Astrocyte (in vitro differentiated cells and primary cell): Measurements from ENCODE around the gene CLEC2A. TPM values are rescaled to one million over a fixed set of nuclear protein-coding genes. Genes with fewer than 3 reads are reported as not detected.
A peak's percentile ranks its signal among the peaks of the same experiment; 100 is the strongest.

Experiments used
- DNase-seq: peaks from one replicate; pipeline ENCODE4 v3.0.0-alpha.2; 2010; ENCODE audit warnings: low read depth
- FAIRE-seq: peaks from 2 replicates; lab custom pipeline; 2011; peaks lifted over from hg19 to GRCh38; lab: Jason Lieb, UNC
- H2AFZ ChIP-seq: 2 replicates; pipeline ENCODE4 v1.6.0; 2012; ENCODE audit warnings: low read depth, low read length, inconsistent platforms
- H3K27ac ChIP-seq: 2 replicates; pipeline ENCODE4 v1.5.1; 2011; ENCODE audit warnings: low read depth, low read length, inconsistent platforms
- H3K27me3 ChIP-seq: 2 replicates; pipeline ENCODE4 v1.6.0; 2011; ENCODE audit warnings: low read length, inconsistent platforms; ENCODE audit not compliant: insufficient read depth
- H3K36me3 ChIP-seq: 2 replicates; pipeline ENCODE4 v1.5.1; 2011; ENCODE audit warnings: low read length, inconsistent platforms; ENCODE audit not compliant: insufficient read depth
- H3K4me1 ChIP-seq: 2 replicates; pipeline ENCODE4 v1.5.1; 2011; ENCODE audit warnings: low read length, inconsistent platforms; ENCODE audit not compliant: insufficient read depth
- H3K4me2 ChIP-seq: 2 replicates; pipeline ENCODE4 v1.6.0; 2012; ENCODE audit warnings: low read length, inconsistent platforms
- H3K4me3 ChIP-seq: 2 replicates; pipeline ENCODE4 v1.5.1; 2011; ENCODE audit warnings: low read depth, mild to moderate bottlenecking, low read length, inconsistent platforms; ENCODE audit not compliant: insufficient read depth
- H3K79me2 ChIP-seq: 2 replicates; pipeline ENCODE4 v1.6.0; 2012; ENCODE audit warnings: mild to moderate bottlenecking, low read length, inconsistent platforms; ENCODE audit not compliant: insufficient read depth
- H3K9ac ChIP-seq: 2 replicates; pipeline ENCODE4 v1.6.0; 2012; ENCODE audit warnings: mild to moderate bottlenecking, low read length, inconsistent platforms
- H3K9me3 ChIP-seq: 2 replicates; pipeline ENCODE4 v1.5.1; 2012; ENCODE audit warnings: low read depth, mild to moderate bottlenecking, low read length, inconsistent platforms; ENCODE audit not compliant: insufficient read depth
- H4K20me1 ChIP-seq: 2 replicates; pipeline ENCODE4 v1.6.0; 2012; ENCODE audit warnings: low read length, inconsistent platforms; ENCODE audit not compliant: insufficient read depth
- H3K27ac Mint-ChIP-seq: one replicate; pipeline ENCODE4 v1.8.0; 2021; ENCODE audit warnings: mild to moderate bottlenecking, mixed read lengths; ENCODE audit not compliant: unreplicated experiment
- H3K27me3 Mint-ChIP-seq: one replicate; pipeline ENCODE4 v1.8.0; 2021; ENCODE audit warnings: low read depth, mixed read lengths; ENCODE audit not compliant: unreplicated experiment
- H3K36me3 Mint-ChIP-seq: one replicate; pipeline ENCODE4 v1.8.0; 2021; ENCODE audit warnings: low read depth, mixed read lengths; ENCODE audit not compliant: unreplicated experiment
- H3K4me1 Mint-ChIP-seq: one replicate; pipeline ENCODE4 v1.8.0; 2021; ENCODE audit warnings: low read depth, mixed read lengths; ENCODE audit not compliant: unreplicated experiment
- H3K4me3 Mint-ChIP-seq: one replicate; pipeline ENCODE4 v1.8.0; 2021; ENCODE audit warnings: mild to moderate bottlenecking, moderate library complexity, mixed read lengths; ENCODE audit not compliant: unreplicated experiment
- H3K9me3 Mint-ChIP-seq: one replicate; pipeline ENCODE4 v1.8.0; 2021; ENCODE audit warnings: mild to moderate bottlenecking, mixed read lengths; ENCODE audit not compliant: unreplicated experiment
- CTCF ChIP-seq: IDR thresholded peaks from 2 replicates; pipeline ENCODE4 v1.5.1; 2011; ENCODE audit warnings: low read depth, mild to moderate bottlenecking, inconsistent platforms, low read length, moderate library complexity; ENCODE audit not compliant: insufficient read depth
- EZH2 ChIP-seq: IDR thresholded peaks from 2 replicates; pipeline ENCODE4 v1.6.1; 2012; ENCODE audit warnings: mild to moderate bottlenecking, low read length, inconsistent platforms; ENCODE audit not compliant: insufficient read depth
- total RNA-seq: library from RNA; stranded (reverse); gene quantifications from 2 replicates; pipeline ENCODE4 v1.2.1, GENCODE V29; 2021

The CLEC2A gene
- total RNA-seq, 1 donor from 2014 or later = 0.84 TPM

GRCh38 chr12:9872162-9872561 is 60.0 kb downstream of the CLEC2A start:
- Mint-ChIP-seq H3K27ac (no peak overlapping the region), H3K9me3 (no peaks in the 10 kb centered on the region), H3K36me3 (no peaks in the 10 kb centered on the region), H3K27me3 (no peaks in the 10 kb centered on the region), H3K4me1 (peaks cover 4% of the 10 kb centered on the region), H3K4me3 (no peak overlapping the region)
- Histone ChIP-seq H3K27me3 (no peaks in the 10 kb centered on the region), H3K79me2 (no peaks in the 10 kb centered on the region), H2AFZ (no peak overlapping the region), H3K4me3 (no peak overlapping the region), H3K36me3 (no peaks in the 10 kb centered on the region), H3K27ac (no peak overlapping the region), H3K9me3 (no peaks in the 10 kb centered on the region), H3K4me1 (no peaks in the 10 kb centered on the region), H3K4me2 (no peak overlapping the region), H4K20me1 (no peaks in the 10 kb centered on the region), H3K9ac (no peak overlapping the region)
- DNase-seq (no peak), FAIRE-seq (no peak)
- TF ChIP-seq CTCF (no peak), EZH2 (no peak)

GRCh38 chr12:9870286-9870866 is 61.8 kb downstream of the CLEC2A start:
- no peak for DNase-seq
- Mint-ChIP-seq H3K27ac (no peak overlapping the region), H3K27me3 (no peaks in the 10 kb centered on the region), H3K9me3 (no peaks in the 10 kb centered on the region), H3K4me1 (peaks cover 4% of the 10 kb centered on the region), H3K36me3 (no peaks in the 10 kb centered on the region), H3K4me3 (no peak overlapping the region)
- no peak for TF ChIP-seq EZH2
- no peak for TF ChIP-seq CTCF
- Histone ChIP-seq H3K27ac (no peak overlapping the region), H3K9ac (peak overlapping the region; percentile 74), H3K4me1 (no peaks in the 10 kb centered on the region), H2AFZ (no peak overlapping the region), H4K20me1 (no peaks in the 10 kb centered on the region), H3K4me2 (peak overlapping the region; percentile 83), H3K27me3 (no peaks in the 10 kb centered on the region), H3K4me3 (no peak overlapping the region), H3K79me2 (no peaks in the 10 kb centered on the region), H3K9me3 (no peaks in the 10 kb centered on the region), H3K36me3 (no peaks in the 10 kb centered on the region)
- FAIRE-seq = peak; percentile 9

- no peak for FAIRE-seq
- H3K4me1 Mint-ChIP-seq = peaks cover 4% of the 10 kb centered on the region
- H3K79me2 ChIP-seq = no peaks in the 10 kb centered on the region
- peak within 1 kb of the TSS; percentile 60 for H3K4me3 ChIP-seq
- H3K4me2 ChIP-seq = peak within 1 kb of the TSS; percentile 83
- peak within 1 kb of the TSS; percentile 62 for H2AFZ ChIP-seq
- no peaks in the 10 kb centered on the region for H3K9me3 ChIP-seq
- no peaks in the 10 kb centered on the region for H3K36me3 Mint-ChIP-seq
- H3K9ac ChIP-seq = peak within 1 kb of the TSS; percentile 74
- no peaks in the 10 kb centered on the region for H3K36me3 ChIP-seq
- H3K27me3 Mint-ChIP-seq = no peaks in the 10 kb centered on the region
- no peak within 1 kb of the TSS for H3K27ac Mint-ChIP-seq
- H3K27me3 ChIP-seq = no peaks in the 10 kb centered on the region
- H3K9me3 Mint-ChIP-seq = no peaks in the 10 kb centered on the region
- TF ChIP-seq CTCF = no peak
- no peak for TF ChIP-seq EZH2
- peak; percentile 76 for DNase-seq
- no peaks in the 10 kb centered on the region for H4K20me1 ChIP-seq
- no peak within 1 kb of the TSS for H3K4me3 Mint-ChIP-seq
- peak within 1 kb of the TSS; percentile 54 for H3K27ac ChIP-seq
- no peaks in the 10 kb centered on the region for H3K4me1 ChIP-seq
Measured at GRCh38 chr12:9869307-9870161, 62.6 kb downstream of the CLEC2A start, which contains the start of gene CLEC2B. Gene CLEC2B, minus strand, starts transcription at chr12:9869354.
